Hematopoietic multipotent progenitor cell treated with erythropoietin and hydrocortisone succinate and interleukin-3 and kit ligand, for 8 days (in vitro differentiated cells): ENCODE results near the gene ACER3.
"Not testable (repeated sequence)": the region's sequence is repeated elsewhere in the genome, so short reads cannot be mapped to it uniquely, and the experiment has no call there.

Experiments
- DNase-seq: peaks from one replicate; pipeline ENCODE4 v3.0.0-alpha.2; 2015

ACER3 gene

GRCh38 chr11:77003963-77004362 is 143.2 kb downstream of the ACER3 start:
- no peak for DNase-seq

GRCh38 chr11:77009533-77010160 is 148.9 kb downstream of the ACER3 start:
- DNase-seq = no peak

GRCh38 chr11:77014669-77015068 is 154.0 kb downstream of the ACER3 start:
- no peak for DNase-seq

GRCh38 chr11:77018396-77018924 is 157.7 kb downstream of the ACER3 start:
- not testable (repeated sequence) for DNase-seq

GRCh38 chr11:77019976-77020595 is 159.4 kb downstream of the ACER3 start:
- no peak for DNase-seq

GRCh38 chr11:77020734-77021133 is 160.0 kb downstream of the ACER3 start:
- no peak for DNase-seq

GRCh38 chr11:77024745-77025144 is 164.0 kb downstream of the ACER3 start:
- DNase-seq = no peak

GRCh38 chr11:77026221-77026620 is 165.5 kb downstream of the ACER3 start:
- DNase-seq = peak; percentile 91

- peak; percentile 47 for DNase-seq
These were observed 166.0 kb downstream of the ACER3 start for GRCh38 chr11:77026743-77027142.

- DNase-seq = no peak
These were observed 166.6 kb downstream of the ACER3 start for GRCh38 chr11:77027275-77027674.

GRCh38 chr11:77029829-77030228 is 169.1 kb downstream of the ACER3 start:
- peak; percentile 33 for DNase-seq

- no peak for DNase-seq
These were observed 170.2 kb downstream of the ACER3 start for GRCh38 chr11:77030834-77031414.

- DNase-seq = no peak
These were observed 170.9 kb downstream of the ACER3 start for GRCh38 chr11:77031599-77031998.

- no peak for DNase-seq
These were observed 174.3 kb downstream of the ACER3 start for GRCh38 chr11:77035039-77035438.

GRCh38 chr11:77035580-77035979 is 174.9 kb downstream of the ACER3 start:
- no peak for DNase-seq

GRCh38 chr11:77036398-77036797 is 175.7 kb downstream of the ACER3 start:
- no peak for DNase-seq

- no peak for DNase-seq
These were observed 176.3 kb downstream of the ACER3 start for GRCh38 chr11:77037057-77037456.

- no peak for DNase-seq
These were observed 177.5 kb downstream of the ACER3 start for GRCh38 chr11:77038029-77038824.

GRCh38 chr11:77038825-77039326 is 178.2 kb downstream of the ACER3 start:
- no peak for DNase-seq

- DNase-seq = peak; percentile 59
These were observed 179.0 kb downstream of the ACER3 start for GRCh38 chr11:77039491-77040400.

GRCh38 chr11:77040401-77040777 is 179.7 kb downstream of the ACER3 start:
- no peak for DNase-seq

GRCh38 chr11:77040889-77041288 is 180.2 kb downstream of the ACER3 start:
- DNase-seq = no peak
